ENCODE results near the gene CORIN. TPM values are rescaled to one million over a fixed set of nuclear protein-coding genes. Genes with fewer than 3 reads are reported as not detected.

The CORIN gene
- total RNA-seq, 2 experiments from 2014 or later = 0.56 TPM; not detected in 1

DNA sequence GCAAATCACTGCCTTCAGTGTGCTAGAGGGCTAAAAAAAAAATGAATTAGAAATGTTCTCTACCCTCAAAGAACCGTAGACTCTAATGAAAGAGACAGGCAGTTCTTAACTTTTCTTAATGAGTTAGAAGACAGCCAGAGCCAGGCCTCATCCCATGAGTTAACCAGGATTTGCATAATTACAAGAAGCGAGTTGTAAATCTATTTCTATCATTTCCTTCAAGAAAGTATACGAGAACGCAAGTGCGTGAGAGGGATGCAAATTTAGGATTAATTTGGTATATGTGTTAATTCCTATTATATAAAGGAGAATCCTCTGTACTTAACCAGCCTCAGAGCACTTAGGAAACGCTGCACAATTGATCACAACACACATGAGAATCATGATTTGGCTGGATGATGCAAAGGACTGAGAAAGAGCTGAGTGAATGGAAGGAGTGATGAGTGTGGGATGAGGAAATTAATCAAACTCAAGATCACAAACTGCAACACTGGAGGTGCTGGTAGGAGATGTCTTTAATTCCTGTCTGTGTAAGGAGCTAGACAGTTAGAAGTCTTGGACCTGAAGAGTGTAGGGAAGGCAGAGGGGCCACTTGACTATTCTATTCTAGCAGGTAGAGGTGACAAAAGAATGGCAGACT is 195.6 kb downstream of the CORIN start:
- DNase-seq = no peak
- POLR2A ChIA-PET = no interaction called here
- no peak overlapping the region for H3K27ac Mint-ChIP-seq
- intact Hi-C loops (cut with micrococcal nuclease) = no loop called here
- CTCF ChIA-PET = no interaction called here
- H3K36me3 Mint-ChIP-seq = no peaks in the 10 kb centered on the region
- peaks cover 13% of the 10 kb centered on the region for H3K27me3 Mint-ChIP-seq
- no peaks in the 10 kb centered on the region for H3K9me3 Mint-ChIP-seq
- H3K4me1 Mint-ChIP-seq (ENCODE audit: low read depth) = no peaks in the 10 kb centered on the region
- no peak overlapping the region for H3K4me3 Mint-ChIP-seq

- intact Hi-C loops (cut with micrococcal nuclease) = no loop called here
- Mint-ChIP-seq H3K4me1 (ENCODE audit: low read depth) (no peaks in the 10 kb centered on the region), H3K36me3 (no peaks in the 10 kb centered on the region), H3K9me3 (peaks cover 4% of the 10 kb centered on the region), H3K4me3 (no peak overlapping the region), H3K27ac (no peak overlapping the region), H3K27me3 (peaks cover 16% of the 10 kb centered on the region)
- ChIA-PET CTCF (no interaction called here), POLR2A (no interaction called here)
- DNase-seq = no peak
Measured at GRCh38 chr4:47641755-47642154, 196.1 kb downstream of the CORIN start.

- Mint-ChIP-seq H3K27me3 (peaks cover 19% of the 10 kb centered on the region), H3K36me3 (no peaks in the 10 kb centered on the region), H3K4me3 (no peak overlapping the region), H3K27ac (no peak overlapping the region), H3K4me1 (ENCODE audit: low read depth) (no peaks in the 10 kb centered on the region), H3K9me3 (peaks cover 7% of the 10 kb centered on the region)
- intact Hi-C loops (cut with micrococcal nuclease) = no loop called here
- ChIA-PET CTCF (no interaction called here), POLR2A (no interaction called here)
- DNase-seq = no peak
Measured at GRCh38 chr4:47640911-47641310, 197.0 kb downstream of the CORIN start.

DNA sequence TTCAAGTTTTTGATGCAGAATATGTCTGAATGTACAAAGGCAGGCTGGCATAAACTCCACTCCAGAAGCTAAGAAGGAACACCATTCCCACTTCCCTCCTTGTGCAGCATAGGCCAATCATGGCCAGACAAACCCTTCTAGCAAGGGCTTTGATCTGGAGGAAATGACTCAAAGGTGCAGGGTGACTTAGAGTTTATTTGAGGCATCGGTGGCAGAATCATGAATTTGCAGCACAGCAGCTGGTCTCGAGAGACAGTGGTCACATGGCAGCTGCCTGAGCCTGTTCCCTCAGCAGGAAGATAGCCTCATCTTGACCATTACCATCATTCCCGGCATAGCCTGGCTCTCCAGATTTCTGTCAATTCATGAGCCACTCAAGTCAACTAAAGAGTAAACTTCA is 198.3 kb downstream of the CORIN start:
- Mint-ChIP-seq H3K27me3 (peaks cover 17% of the 10 kb centered on the region), H3K4me3 (no peak overlapping the region), H3K4me1 (ENCODE audit: low read depth) (no peaks in the 10 kb centered on the region), H3K9me3 (peaks cover 7% of the 10 kb centered on the region), H3K27ac (no peak overlapping the region), H3K36me3 (no peaks in the 10 kb centered on the region)
- no peak for DNase-seq
- ChIA-PET CTCF (no interaction called here), POLR2A (no interaction called here)
- intact Hi-C loops (cut with micrococcal nuclease) = no loop called here

DNA sequence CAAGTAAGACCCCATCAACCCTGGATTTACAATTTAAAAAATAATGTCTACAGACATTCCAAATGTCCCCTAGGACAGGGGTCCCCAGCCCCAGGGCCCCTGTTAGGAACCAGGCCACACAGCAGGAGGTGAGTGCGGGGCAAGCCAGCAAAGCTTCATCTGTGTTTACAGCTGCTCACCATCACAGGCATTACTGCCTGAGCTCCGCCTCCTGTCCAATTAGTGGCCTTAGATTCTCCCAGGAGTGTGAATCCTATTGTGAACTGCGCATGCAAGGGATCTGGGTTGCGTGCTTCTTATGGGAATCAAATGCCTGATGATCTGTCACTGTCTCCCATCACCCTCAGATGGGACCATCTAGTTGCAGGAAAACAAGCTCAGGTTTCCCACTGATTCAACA is 206.7 kb downstream of the CORIN start:
- intact Hi-C loops (cut with micrococcal nuclease) = no loop called here
- Mint-ChIP-seq H3K27ac (no peak overlapping the region), H3K4me3 (no peak overlapping the region), H3K36me3 (no peaks in the 10 kb centered on the region), H3K27me3 (peaks cover 4% of the 10 kb centered on the region), H3K9me3 (no peaks in the 10 kb centered on the region), H3K4me1 (ENCODE audit: low read depth) (no peaks in the 10 kb centered on the region)
- ChIA-PET POLR2A (no interaction called here), CTCF (no interaction called here)
- no peak for DNase-seq

DNA sequence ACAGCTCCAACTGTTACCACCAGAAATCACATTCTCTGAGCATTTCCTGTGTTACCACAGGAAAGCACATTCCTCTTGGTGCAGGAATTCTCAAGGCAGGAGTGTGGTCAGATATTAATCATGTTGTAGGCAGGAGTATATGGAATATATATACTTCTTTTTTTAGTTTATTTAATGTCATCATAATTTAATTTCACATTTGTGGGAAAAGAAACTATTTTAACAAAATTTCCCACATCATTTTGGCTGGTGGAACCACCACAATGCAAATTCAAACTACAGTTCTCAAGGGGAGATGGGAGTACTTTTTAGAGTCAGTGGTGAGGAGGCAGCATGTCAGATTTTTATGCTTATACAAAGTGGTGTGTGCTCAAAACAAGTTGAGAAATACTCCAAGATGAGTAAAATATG is 213.8 kb downstream of the CORIN start:
- H3K27ac Mint-ChIP-seq = no peak overlapping the region
- ChIA-PET CTCF (no interaction called here), POLR2A (no interaction called here)
- peaks cover 8% of the 10 kb centered on the region for H3K27me3 Mint-ChIP-seq
- DNase-seq = no peak
- intact Hi-C loops (cut with micrococcal nuclease) = no loop called here
- H3K36me3 Mint-ChIP-seq = no peaks in the 10 kb centered on the region
- no peaks in the 10 kb centered on the region for H3K4me1 Mint-ChIP-seq (ENCODE audit: low read depth)
- no peaks in the 10 kb centered on the region for H3K9me3 Mint-ChIP-seq
- H3K4me3 Mint-ChIP-seq = no peak overlapping the region

GRCh38 chr4:47621181-47621580 is 216.7 kb downstream of the CORIN start:
- peaks cover 4% of the 10 kb centered on the region for H3K27me3 Mint-ChIP-seq
- ChIA-PET POLR2A (no interaction called here), CTCF (no interaction called here)
- no peaks in the 10 kb centered on the region for H3K4me1 Mint-ChIP-seq (ENCODE audit: low read depth)
- H3K27ac Mint-ChIP-seq = no peak overlapping the region
- no peaks in the 10 kb centered on the region for H3K36me3 Mint-ChIP-seq
- DNase-seq = no peak
- intact Hi-C loops (cut with micrococcal nuclease) = no loop called here
- H3K4me3 Mint-ChIP-seq = no peak overlapping the region
- no peaks in the 10 kb centered on the region for H3K9me3 Mint-ChIP-seq

DNA sequence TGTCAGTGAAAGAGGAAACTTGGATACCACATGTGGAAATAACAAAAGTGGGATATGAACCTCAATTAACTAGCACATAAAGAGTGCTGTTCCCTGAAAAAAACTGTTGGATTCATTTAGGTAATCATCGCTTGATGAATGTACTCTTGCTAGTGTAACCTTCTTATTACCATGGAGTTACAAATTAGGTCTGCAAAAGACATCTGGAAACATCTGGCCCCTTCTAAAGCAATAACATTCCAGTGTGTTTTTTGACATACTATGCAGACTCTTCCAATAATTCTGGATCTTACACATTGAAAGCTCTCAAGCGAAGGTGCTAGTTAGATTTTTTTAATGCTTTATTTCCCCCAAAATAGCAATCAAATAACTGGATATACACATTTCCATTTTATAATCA is 218.2 kb downstream of the CORIN start:
- intact Hi-C loops (cut with micrococcal nuclease) = no loop called here
- POLR2A ChIA-PET = no interaction called here
- Mint-ChIP-seq H3K27me3 (peaks cover 4% of the 10 kb centered on the region), H3K36me3 (no peaks in the 10 kb centered on the region), H3K4me3 (no peak overlapping the region), H3K9me3 (no peaks in the 10 kb centered on the region), H3K4me1 (ENCODE audit: low read depth) (no peaks in the 10 kb centered on the region), H3K27ac (no peak overlapping the region)
- DNase-seq = no peak
- CTCF ChIA-PET = interaction anchor here (0.6 kb wide), 1 partner anchor 1325 kb away, joined by 3 read pairs; no protein-coding TSS in a partner anchor

- Mint-ChIP-seq H3K9me3 (no peaks in the 10 kb centered on the region), H3K36me3 (no peaks in the 10 kb centered on the region), H3K4me3 (no peak overlapping the region), H3K27me3 (peaks cover 4% of the 10 kb centered on the region), H3K4me1 (ENCODE audit: low read depth) (no peaks in the 10 kb centered on the region), H3K27ac (no peak overlapping the region)
- intact Hi-C loops (cut with micrococcal nuclease) = no loop called here
- no peak for DNase-seq
- CTCF ChIA-PET = no interaction called here
- POLR2A ChIA-PET = no interaction called here
Measured at GRCh38 chr4:47617607-47618006, 220.3 kb downstream of the CORIN start.

GRCh38 chr4:47615385-47615784 is 222.5 kb downstream of the CORIN start:
- no peaks in the 10 kb centered on the region for H3K36me3 Mint-ChIP-seq
- CTCF ChIA-PET = no interaction called here
- no peaks in the 10 kb centered on the region for H3K9me3 Mint-ChIP-seq
- H3K27me3 Mint-ChIP-seq = peaks cover 9% of the 10 kb centered on the region
- H3K27ac Mint-ChIP-seq = no peak overlapping the region
- intact Hi-C loops (cut with micrococcal nuclease) = no loop called here
- POLR2A ChIA-PET = no interaction called here
- no peak for DNase-seq
- H3K4me1 Mint-ChIP-seq (ENCODE audit: low read depth) = no peaks in the 10 kb centered on the region
- no peak overlapping the region for H3K4me3 Mint-ChIP-seq

GRCh38 chr4:47612116-47613023 is 225.5 kb downstream of the CORIN start:
- ChIA-PET CTCF (no interaction called here), POLR2A (no interaction called here)
- Mint-ChIP-seq H3K9me3 (no peaks in the 10 kb centered on the region), H3K4me1 (ENCODE audit: low read depth) (no peaks in the 10 kb centered on the region), H3K36me3 (no peaks in the 10 kb centered on the region), H3K27ac (no peak overlapping the region), H3K4me3 (no peak overlapping the region), H3K27me3 (peaks cover 9% of the 10 kb centered on the region)
- no peak for DNase-seq
- intact Hi-C loops (cut with micrococcal nuclease) = no loop called here

DNA sequence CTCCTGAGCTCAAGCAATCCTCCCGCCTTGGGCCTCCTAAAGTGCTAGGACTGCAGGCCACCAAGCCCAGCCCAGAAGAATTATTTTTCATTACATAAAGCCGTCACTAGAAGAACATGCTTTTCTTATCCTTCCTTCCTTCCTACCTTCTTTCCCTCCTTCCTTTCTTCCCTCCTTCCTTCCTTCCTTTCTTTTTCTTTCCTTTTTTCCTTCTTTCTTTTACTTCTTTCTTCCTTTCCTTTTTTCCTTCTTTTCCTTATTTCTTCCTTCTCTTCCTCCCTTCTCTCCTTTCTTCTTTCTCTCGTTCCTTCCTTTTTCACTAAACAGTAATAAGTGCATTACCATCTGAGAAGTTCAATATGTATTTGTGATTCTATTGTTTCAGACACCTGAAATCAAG is 231.4 kb downstream of the CORIN start:
- Mint-ChIP-seq H3K4me1 (ENCODE audit: low read depth) (no peaks in the 10 kb centered on the region), H3K27ac (no peak overlapping the region), H3K36me3 (peaks cover 2% of the 10 kb centered on the region), H3K9me3 (peaks cover 4% of the 10 kb centered on the region), H3K4me3 (no peak overlapping the region), H3K27me3 (no peaks in the 10 kb centered on the region)
- intact Hi-C loops (cut with micrococcal nuclease) = no loop called here
- ChIA-PET POLR2A (no interaction called here), CTCF (no interaction called here)
- no peak for DNase-seq

- no peaks in the 10 kb centered on the region for H3K4me1 Mint-ChIP-seq (ENCODE audit: low read depth)
- CTCF ChIA-PET = no interaction called here
- H3K27ac Mint-ChIP-seq = no peak overlapping the region
- DNase-seq = no peak
- no peak overlapping the region for H3K4me3 Mint-ChIP-seq
- peaks cover 4% of the 10 kb centered on the region for H3K9me3 Mint-ChIP-seq
- peaks cover 2% of the 10 kb centered on the region for H3K36me3 Mint-ChIP-seq
- no peaks in the 10 kb centered on the region for H3K27me3 Mint-ChIP-seq
- intact Hi-C loops (cut with micrococcal nuclease) = no loop called here
- POLR2A ChIA-PET = no interaction called here
Measured at GRCh38 chr4:47598896-47599295, 239.0 kb downstream of the CORIN start.

Data from activated CD4-positive, alpha-beta memory T cell treated with anti-CD3 and anti-CD28 coated beads for 36 hours (primary cell).